HG03060 (cell line): ENCODE results near the gene PCNT.

Experiments
- ATAC-seq: cut with Tn5 transposase; IDR thresholded peaks from one replicate; pipeline ENCODE4 v1.9.1; 2021; ENCODE audit warnings: low read depth, moderate number of reproducible peaks; ENCODE audit not compliant: unreplicated experiment

Gene PCNT

DNA sequence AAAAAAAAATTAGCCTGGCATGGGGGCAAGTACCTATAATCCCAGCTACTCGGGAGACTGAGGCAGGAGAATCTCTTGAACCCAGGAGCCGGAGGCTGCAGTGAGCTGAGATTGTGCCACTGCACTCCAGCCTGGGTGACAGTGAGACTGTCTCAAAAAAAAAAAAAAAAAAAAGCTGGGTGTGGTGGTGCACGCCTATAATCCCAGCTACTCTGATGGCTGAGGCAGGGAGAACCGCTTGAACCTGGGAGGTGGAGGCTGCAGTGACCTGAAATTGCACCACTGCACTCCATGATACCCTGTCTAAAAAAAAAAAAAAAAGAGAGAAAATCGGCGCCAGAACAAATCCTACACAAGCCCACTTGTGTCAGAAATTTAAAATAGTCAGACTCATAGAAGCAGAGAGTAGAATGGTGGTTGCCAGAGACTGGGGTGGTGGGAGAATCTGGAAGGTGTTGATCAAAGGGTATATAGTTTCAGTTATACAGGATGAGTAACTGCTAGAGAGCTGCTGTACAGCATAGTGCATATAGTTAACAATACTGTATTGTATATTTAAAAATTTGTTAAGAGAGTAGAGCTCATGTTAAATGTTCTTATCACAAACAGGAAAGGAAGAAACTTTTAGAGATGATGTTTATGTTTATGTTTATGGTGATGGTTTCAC lies 144.3 kb downstream of the PCNT start:
- ATAC-seq = no peak

DNA sequence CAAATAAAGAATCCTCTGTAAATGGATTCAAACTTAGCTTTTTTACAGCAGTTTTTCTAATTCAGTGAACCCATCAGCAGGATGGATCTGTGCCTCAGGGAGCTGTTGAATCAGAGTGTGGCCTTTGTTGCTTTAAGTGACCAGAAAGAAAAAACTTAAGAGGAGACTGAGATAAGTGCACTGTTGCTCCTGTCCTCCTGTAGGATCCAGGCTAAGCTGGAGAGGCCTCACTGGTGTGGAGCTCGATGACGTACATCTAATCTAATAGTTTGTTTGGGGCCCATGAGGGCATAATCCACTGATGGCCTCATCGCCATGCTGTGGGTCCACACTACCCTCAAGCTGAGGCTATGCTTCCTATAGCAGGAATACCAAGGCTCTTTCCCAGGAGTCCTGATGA lies 145.3 kb downstream of the PCNT start:
- no peak for ATAC-seq

DNA sequence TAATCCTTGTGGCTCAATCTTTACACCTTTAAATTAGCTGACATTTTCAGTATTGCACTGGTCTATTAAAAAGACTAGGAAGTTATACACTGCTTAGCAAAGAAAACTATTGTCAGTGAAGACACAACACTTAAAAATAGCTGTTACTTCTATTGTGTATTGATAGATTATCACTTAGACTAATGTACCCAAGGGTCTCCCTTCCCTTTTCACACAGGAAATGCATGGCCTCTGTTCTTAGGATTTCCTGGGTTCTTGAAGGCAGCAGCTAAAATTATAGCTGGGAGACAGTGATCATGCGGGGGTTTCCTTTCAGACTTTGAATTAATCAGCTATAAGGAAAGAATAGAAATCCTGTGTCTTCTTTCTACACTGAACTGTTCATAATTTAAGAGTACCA lies 147.6 kb downstream of the PCNT start:
- ATAC-seq = no peak

GRCh38 chr21:46472246-46472645 lies 148.3 kb downstream of the PCNT start:
- no peak for ATAC-seq

DNA sequence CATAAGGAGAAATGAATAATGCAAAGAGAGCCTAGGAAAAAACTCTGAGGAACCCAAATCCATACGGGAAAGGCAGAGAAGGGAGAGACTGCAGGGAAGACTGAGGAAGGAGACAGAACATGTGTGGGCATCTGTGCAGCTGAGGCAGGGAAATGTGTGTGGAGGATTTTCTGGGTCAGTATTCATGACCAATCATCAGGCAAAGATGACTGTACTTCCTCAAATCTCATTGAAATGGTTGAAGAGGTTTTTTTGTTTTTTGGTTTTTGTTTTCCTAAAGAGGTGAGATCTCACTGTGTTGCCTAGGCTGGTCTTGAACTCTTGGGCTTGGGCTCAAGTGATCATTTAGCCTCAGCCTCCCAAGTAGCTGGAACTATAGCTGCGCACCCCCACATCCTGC lies 150.4 kb downstream of the PCNT start:
- ATAC-seq = no peak

DNA sequence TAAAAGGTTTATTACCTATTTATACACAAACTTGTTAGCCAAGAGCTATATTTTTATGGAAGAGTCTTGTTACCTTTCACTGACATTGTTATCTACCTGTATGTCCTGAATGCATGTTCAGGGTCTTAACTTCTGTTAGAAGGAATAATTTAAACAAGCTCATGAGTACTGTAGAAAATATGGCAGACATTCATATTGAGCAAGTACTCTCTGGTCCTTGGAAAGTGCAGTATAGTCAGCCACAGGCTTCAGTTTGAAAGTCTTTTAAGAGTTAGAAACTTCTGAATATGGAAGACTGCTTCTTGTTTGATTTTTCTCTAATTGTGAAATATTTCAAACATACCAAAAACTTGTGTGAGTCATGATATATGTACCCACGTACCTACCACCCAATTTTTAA lies 151.3 kb downstream of the PCNT start:
- ATAC-seq = no peak

DNA sequence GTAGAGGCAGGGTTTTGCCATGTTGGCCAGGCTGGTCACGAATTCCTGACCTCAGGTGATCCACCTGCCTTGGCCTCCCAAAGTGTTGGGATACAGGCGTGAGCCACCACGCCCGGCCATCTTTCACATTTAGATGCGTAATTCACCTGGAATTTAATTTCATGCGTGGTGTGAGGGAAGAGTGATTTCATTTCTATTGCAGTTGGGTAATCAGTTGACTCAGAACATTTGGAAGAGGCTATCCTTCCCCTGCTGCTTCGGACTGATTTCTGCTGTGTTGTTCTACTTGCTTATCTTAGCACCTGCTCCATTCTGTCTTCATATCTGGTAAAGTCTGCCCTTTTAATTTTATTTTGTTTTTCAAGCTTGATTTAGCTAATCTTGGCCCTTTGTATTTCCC lies 153.8 kb downstream of the PCNT start:
- ATAC-seq = no peak

DNA sequence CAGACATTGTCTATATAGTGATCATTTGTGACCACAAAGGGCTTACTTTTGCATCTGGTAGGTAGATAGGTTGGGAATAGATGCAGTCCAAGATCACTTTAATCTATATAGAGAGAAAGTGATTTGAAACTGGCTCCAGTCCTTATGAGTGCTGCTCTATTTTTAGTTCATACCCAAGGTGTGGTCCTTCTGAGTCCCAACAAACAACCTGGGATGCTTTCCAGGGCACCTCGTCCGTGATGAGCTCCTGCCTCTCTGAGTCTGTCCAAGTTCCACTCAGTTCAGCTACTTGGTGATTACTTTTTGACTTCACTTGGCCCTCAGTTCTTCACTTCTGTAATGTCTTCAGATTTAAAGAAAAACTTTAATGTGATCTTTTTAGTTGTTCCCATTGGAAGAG lies 155.0 kb downstream of the PCNT start:
- no peak for ATAC-seq

DNA sequence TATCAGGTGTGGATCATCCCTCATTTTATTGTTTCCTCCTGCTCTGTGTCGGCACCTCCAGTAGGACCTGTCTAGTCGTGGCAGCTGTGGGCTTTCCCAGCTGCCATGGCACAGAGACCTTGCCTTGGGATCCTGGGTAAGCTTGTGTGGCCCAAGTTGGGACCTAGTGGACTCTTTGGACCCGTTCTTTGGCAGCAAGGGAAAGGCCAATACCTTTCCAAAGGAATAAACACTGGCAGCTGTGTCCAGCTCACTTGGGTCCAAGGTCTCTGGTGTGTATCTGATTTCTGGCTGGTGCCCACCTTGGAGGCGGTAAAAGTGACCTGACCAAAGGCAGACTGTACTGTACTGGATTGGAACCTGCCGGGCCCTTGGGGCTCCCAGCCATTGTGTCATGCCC lies 156.5 kb downstream of the PCNT start:
- ATAC-seq = no peak

GRCh38 chr21:46482225-46482845 lies 158.4 kb downstream of the PCNT start:
- no peak for ATAC-seq

DNA sequence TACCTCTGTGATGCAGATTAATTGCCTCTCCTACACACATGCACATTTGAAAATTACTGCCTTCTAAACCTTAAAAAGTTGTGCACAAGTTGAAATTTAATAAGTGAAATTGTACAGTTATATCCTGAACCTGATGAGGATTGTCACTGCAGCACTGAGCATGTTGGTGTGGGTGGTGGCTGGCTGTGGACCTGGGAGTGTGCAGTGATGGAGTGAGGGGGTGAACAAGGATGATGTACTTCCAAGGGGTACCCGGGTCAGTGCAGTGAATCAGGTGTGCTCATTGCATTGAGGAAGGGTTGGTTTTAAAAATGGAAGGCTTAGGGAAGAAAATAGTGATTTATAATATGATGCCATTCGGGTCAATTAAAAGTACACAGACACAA lies 158.9 kb downstream of the PCNT start:
- ATAC-seq = no peak

GRCh38 chr21:46483300-46484295 lies 159.6 kb downstream of the PCNT start:
- ATAC-seq = no peak

- ATAC-seq = no peak
Measured at GRCh38 chr21:46486481-46487126, 162.6 kb downstream of the PCNT start.

DNA sequence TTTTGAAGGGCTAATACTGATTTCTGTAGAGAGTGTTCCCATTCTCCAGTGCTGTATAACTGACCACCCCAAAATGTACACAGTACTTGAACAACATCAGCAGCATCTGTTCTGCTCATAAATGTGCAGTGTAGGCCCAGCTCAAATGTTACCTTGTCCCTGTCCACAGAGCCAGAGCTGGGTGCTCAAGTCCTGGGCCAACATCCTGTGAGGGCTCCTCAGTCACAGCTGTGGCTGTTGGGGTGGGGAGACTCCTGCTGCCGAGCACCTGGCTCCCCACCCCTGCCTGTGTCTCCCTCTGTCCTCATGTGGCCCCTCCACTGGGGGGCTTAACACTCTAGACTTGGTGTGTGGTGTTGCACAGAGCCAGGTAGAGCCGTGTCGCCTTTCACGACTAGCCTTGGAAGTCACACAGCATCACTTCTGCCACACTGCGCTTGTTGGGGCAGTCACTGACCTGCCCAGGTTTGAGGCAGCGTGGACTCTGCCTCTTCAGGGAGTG lies 165.3 kb downstream of the PCNT start:
- no peak for ATAC-seq

GRCh38 chr21:46489800-46490199 lies 165.8 kb downstream of the PCNT start:
- ATAC-seq = no peak

DNA sequence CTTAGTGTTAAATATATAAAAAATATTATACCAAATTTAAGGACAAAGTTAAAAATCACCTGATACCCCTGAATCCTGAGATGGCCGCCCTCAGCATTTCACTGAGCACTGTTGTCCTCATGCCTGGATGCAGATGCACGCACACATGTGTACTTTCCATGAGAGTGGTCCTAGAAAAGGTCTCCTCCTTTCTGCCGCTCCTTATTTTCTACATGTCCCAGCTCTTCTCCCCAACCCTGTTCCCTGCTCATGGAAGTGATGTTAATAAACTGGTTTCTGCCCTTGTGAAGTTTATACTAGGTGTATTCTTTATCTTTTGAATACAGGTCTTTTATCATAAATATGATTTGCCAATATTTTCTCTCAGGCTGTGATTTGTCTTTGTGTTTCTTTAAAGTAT lies 167.6 kb downstream of the PCNT start:
- ATAC-seq = no peak

DNA sequence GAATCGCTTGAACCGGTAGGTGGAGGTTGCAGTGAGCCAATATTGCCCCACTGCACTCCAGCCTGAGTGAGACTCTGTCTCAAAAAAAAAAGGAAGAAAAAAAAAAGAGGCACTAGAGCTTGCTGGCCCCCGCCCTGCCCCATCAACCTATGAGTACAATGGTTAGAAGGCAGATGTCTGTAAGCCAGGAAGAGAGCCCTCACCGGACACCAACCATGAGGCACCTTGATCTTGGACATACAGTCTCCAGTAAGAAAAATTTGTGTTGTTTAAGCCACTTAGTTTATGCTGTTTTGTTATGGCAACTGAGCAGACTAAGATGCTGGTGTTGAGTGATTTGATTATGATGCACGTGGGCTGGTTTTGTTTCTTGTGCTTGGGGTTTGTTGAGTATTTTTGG lies 168.9 kb downstream of the PCNT start:
- ATAC-seq = no peak

- ATAC-seq = no peak
Measured at GRCh38 chr21:46493828-46494227, 169.9 kb downstream of the PCNT start.
